ENCODE measurements around the gene IL20.

DNA sequence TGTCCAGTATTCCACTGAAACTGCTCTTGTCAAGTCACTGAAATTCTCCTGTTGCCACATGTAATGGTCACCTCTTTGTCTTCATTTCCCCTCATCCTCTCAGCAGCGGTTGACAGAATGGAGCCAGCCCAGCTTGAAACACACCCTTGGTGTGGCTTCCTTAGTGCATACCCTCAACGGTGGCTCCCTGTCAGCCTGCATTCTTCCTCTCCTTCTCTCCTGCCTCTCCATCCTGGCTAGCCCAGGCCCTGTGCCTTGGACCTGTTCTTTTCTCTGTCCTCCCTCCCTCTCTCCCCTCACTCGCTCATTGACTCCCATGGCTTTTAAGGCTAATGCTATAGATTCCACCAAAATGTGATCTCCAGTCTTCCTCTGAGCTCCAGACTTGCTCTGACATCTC is 52.7 kb downstream of the IL20 start:
- TF ChIP-seq, protein P1, sequence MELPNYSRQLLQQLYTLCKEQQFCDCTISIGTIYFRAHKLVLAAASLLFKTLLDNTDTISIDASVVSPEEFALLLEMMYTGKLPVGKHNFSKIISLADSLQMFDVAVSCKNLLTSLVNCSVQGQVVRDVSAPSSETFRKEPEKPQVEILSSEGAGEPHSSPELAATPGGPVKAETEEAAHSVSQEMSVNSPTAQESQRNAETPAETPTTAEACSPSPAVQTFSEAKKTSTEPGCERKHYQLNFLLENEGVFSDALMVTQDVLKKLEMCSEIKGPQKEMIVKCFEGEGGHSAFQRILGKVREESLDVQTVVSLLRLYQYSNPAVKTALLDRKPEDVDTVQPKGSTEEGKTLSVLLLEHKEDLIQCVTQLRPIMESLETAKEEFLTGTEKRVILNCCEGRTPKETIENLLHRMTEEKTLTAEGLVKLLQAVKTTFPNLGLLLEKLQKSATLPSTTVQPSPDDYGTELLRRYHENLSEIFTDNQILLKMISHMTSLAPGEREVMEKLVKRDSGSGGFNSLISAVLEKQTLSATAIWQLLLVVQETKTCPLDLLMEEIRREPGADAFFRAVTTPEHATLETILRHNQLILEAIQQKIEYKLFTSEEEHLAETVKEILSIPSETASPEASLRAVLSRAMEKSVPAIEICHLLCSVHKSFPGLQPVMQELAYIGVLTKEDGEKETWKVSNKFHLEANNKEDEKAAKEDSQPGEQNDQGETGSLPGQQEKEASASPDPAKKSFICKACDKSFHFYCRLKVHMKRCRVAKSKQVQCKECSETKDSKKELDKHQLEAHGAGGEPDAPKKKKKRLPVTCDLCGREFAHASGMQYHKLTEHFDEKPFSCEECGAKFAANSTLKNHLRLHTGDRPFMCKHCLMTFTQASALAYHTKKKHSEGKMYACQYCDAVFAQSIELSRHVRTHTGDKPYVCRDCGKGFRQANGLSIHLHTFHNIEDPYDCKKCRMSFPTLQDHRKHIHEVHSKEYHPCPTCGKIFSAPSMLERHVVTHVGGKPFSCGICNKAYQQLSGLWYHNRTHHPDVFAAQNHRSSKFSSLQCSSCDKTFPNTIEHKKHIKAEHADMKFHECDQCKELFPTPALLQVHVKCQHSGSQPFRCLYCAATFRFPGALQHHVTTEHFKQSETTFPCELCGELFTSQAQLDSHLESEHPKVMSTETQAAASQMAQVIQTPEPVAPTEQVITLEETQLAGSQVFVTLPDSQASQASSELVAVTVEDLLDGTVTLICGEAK (IDR thresholded peaks at IDR 0.05; ENCODE audit: borderline replicate concordance) = no peak
- TF ChIP-seq TCF7 (IDR thresholded peaks at IDR 0.05; ENCODE audit: borderline replicate concordance) = no peak
- TF ChIP-seq NFIC (IDR thresholded peaks at IDR 0.05; ENCODE audit: low read depth, low read length) = no peak
- TF ChIP-seq, protein P2, sequence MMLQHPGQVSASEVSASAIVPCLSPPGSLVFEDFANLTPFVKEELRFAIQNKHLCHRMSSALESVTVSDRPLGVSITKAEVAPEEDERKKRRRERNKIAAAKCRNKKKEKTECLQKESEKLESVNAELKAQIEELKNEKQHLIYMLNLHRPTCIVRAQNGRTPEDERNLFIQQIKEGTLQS (IDR thresholded peaks at IDR 0.05; ENCODE audit: borderline replicate concordance, extremely low read depth, low read depth, low read length) = no peak
- no peak for TF ChIP-seq JUND (IDR thresholded peaks at IDR 0.05; ENCODE audit: low read depth, low read length)
- TF ChIP-seq YY1 (IDR thresholded peaks at IDR 0.05; ENCODE audit: low read depth, low read length) = no peak
- TF ChIP-seq, protein P3, sequence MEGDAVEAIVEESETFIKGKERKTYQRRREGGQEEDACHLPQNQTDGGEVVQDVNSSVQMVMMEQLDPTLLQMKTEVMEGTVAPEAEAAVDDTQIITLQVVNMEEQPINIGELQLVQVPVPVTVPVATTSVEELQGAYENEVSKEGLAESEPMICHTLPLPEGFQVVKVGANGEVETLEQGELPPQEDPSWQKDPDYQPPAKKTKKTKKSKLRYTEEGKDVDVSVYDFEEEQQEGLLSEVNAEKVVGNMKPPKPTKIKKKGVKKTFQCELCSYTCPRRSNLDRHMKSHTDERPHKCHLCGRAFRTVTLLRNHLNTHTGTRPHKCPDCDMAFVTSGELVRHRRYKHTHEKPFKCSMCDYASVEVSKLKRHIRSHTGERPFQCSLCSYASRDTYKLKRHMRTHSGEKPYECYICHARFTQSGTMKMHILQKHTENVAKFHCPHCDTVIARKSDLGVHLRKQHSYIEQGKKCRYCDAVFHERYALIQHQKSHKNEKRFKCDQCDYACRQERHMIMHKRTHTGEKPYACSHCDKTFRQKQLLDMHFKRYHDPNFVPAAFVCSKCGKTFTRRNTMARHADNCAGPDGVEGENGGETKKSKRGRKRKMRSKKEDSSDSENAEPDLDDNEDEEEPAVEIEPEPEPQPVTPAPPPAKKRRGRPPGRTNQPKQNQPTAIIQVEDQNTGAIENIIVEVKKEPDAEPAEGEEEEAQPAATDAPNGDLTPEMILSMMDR (IDR thresholded peaks at IDR 0.05 in 2 of 3, conservative IDR thresholded peaks at IDR 0.05 in 1 of 3; ENCODE audit: control insufficient read depth in 2 of 3, extremely low read depth in 1 of 3, insufficient read depth in 1 of 3, low read depth in 3 of 3, low read length in 3 of 3) = no peak
- no peak for TF ChIP-seq PML (IDR thresholded peaks at IDR 0.05; ENCODE audit: low read length)
- TF ChIP-seq CREB1 (IDR thresholded peaks at IDR 0.05; ENCODE audit: low read depth) = no peak

Measured in GM12878 (cell line).